GM23338 (cell line): ENCODE results near the gene TENM3.

Experiments
- CREB1 ChIP-seq: fragments of 250-450 bp; sonication (Bioruptor Pico); IDR thresholded peaks from 2 replicates; pipeline ENCODE4 v1.5.0; 2020; ENCODE audit warnings: low read depth, mild to moderate bottlenecking, moderate library complexity
- CTCF ChIP-seq, 2 experiments: fragments of 200-600 bp in 1 of 2; sonication (generic) in 1 of 2; conservative IDR thresholded peaks; 2 replicates each; pipeline versions ENCODE4 v1.5.1 to v1.6.1; 2016 to 2017; ENCODE audit warnings: antibody characterized with exemption in 2 of 2, low read depth in 2 of 2, mild to moderate bottlenecking in 2 of 2, moderate library complexity in 1 of 2
- ETS1 ChIP-seq: IDR thresholded peaks from 2 replicates; pipeline ENCODE4 v1.6.1; 2016; ENCODE audit warnings: antibody characterized with exemption
- EZH2 ChIP-seq: fragments of 200-600 bp; sonication (generic); IDR thresholded peaks from one replicate; pipeline ENCODE4 v1.8.0; 2017; ENCODE audit warnings: antibody characterized with exemption, mild to moderate bottlenecking, low read depth; ENCODE audit not compliant: unreplicated experiment
- EZH2phosphoT487 ChIP-seq: fragments of 200-600 bp; sonication (generic); IDR thresholded peaks from one replicate; pipeline ENCODE4 v1.8.1; 2018; ENCODE audit warnings: antibody characterized with exemption; ENCODE audit not compliant: unreplicated experiment
- JUNB ChIP-seq: IDR thresholded peaks from one replicate; pipeline ENCODE4 v1.6.1; 2016; ENCODE audit warnings: antibody characterized with exemption; ENCODE audit not compliant: unreplicated experiment
- NANOG ChIP-seq: IDR thresholded peaks from 2 replicates; pipeline ENCODE4 v1.6.1; 2016; ENCODE audit warnings: antibody characterized with exemption, borderline replicate concordance
- POLR2AphosphoS5 ChIP-seq: IDR thresholded peaks from 2 replicates; pipeline ENCODE4 v1.6.1; 2016; ENCODE audit warnings: antibody characterized with exemption, low read depth
- REST ChIP-seq: IDR thresholded peaks from one replicate; pipeline ENCODE4 v1.6.1; 2018; ENCODE audit warnings: antibody characterized with exemption; ENCODE audit not compliant: unreplicated experiment
- STAT1 ChIP-seq: IDR thresholded peaks from one replicate; pipeline ENCODE4 v1.6.1; 2016; ENCODE audit warnings: antibody characterized with exemption; ENCODE audit not compliant: unreplicated experiment
- ZNF114 ChIP-seq: fragments of 250-450 bp; sonication (Bioruptor Pico); IDR thresholded peaks from 2 replicates; pipeline ENCODE4 v1.5.0; 2020; ENCODE audit warnings: mild to moderate bottlenecking, moderate library complexity
- ZNF331 ChIP-seq: fragments of 250-450 bp; sonication (Bioruptor Pico); IDR thresholded peaks from 2 replicates; pipeline ENCODE4 v1.5.0; 2020; ENCODE audit warnings: low read depth, mild to moderate bottlenecking, moderate library complexity

- TF ChIP-seq CTCF (conservative IDR thresholded peaks at IDR 0.05; ENCODE audit: low read depth in 2 of 2) (no peak), EZH2 (no peak), JUNB (no peak), EZH2phosphoT487 (no peak), REST (no peak), POLR2AphosphoS5 (no peak), CREB1 (CRISPR knock-in tag) (no peak), NANOG (no peak), ZNF331 (CRISPR knock-in tag) (no peak), ETS1 (no peak), STAT1 (no peak), ZNF114 (CRISPR knock-in tag) (no peak)
Measured at GRCh38 chr4:182449186-182449929, 206.2 kb downstream of the TENM3 start.
